Panc1 (cell line): Measurements from ENCODE around the gene ZBTB8A.

Experiments
- POLR2AphosphoS5 ChIP-seq: IDR thresholded peaks from 2 replicates; pipeline ENCODE4 v1.6.1; 2012; ENCODE audit warnings: mild to moderate bottlenecking, low read depth, low read length, moderate library complexity
- REST ChIP-seq, 2 experiments: IDR thresholded peaks; 2 replicates each; pipeline ENCODE4 v1.6.1; 2011 to 2012; ENCODE audit warnings: low read depth in 2 of 2, control low read depth in 1 of 2, low read length in 1 of 2, mild to moderate bottlenecking in 1 of 2, moderate library complexity in 1 of 2; ENCODE audit not compliant: insufficient read depth in 1 of 2
- SIN3A ChIP-seq: IDR thresholded peaks from 2 replicates; pipeline ENCODE4 v1.6.1; 2012; ENCODE audit warnings: low read depth, mild to moderate bottlenecking, low read length, moderate library complexity, borderline replicate concordance; ENCODE audit not compliant: insufficient read depth
- TCF7L2 ChIP-seq: IDR thresholded peaks from 2 replicates; pipeline ENCODE4 v1.6.1; 2011; ENCODE audit warnings: mild to moderate bottlenecking, low read depth, low read length, inconsistent platforms
- TF ChIP-seq, protein P1 (sequence below): fragments of 450-650 bp; IDR thresholded peaks from 2 replicates; pipeline ENCODE4 v1.5.1; 2017; ENCODE audit warnings: mild to moderate bottlenecking

DNA sequence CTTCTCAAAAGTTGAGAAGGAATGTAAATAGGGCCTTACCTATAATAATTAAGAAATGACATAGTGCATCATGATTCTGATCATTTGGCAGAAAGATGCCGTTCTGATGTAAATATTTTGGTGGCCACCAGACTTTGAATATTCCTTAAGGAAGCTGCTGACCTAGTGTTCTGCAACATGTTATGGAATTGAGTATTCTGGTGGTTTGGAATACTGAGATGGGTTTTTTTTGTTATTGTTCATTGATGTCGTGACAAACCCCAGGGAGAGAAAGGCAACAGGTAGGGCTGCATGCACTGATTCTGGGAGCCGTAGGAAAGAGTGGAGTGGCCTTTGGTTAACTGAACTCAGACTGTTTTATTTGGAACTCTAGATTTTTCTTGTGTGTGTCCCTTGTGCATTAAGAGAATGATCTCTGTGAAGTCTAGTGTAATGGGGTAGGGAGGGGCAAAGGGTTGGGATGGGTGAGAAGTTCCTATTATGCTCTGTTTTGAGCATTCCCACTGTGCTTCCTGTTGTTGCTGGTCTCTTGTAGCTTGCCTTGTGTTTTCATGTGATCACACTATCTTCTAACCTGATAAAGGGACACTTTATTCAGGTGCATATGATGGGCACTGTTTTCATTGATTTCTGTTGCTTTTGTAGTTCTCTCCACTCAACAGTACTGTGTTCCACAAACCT, 49.3 kb upstream of the ZBTB8A start:
- TF ChIP-seq POLR2AphosphoS5 (no peak), TCF7L2 (no peak), REST (IDR thresholded peaks at IDR 0.05; ENCODE audit: insufficient read depth in 1 of 2, low read depth in 2 of 2, low read length in 1 of 2) (no peak), SIN3A (no peak)
- TF ChIP-seq, protein P1, sequence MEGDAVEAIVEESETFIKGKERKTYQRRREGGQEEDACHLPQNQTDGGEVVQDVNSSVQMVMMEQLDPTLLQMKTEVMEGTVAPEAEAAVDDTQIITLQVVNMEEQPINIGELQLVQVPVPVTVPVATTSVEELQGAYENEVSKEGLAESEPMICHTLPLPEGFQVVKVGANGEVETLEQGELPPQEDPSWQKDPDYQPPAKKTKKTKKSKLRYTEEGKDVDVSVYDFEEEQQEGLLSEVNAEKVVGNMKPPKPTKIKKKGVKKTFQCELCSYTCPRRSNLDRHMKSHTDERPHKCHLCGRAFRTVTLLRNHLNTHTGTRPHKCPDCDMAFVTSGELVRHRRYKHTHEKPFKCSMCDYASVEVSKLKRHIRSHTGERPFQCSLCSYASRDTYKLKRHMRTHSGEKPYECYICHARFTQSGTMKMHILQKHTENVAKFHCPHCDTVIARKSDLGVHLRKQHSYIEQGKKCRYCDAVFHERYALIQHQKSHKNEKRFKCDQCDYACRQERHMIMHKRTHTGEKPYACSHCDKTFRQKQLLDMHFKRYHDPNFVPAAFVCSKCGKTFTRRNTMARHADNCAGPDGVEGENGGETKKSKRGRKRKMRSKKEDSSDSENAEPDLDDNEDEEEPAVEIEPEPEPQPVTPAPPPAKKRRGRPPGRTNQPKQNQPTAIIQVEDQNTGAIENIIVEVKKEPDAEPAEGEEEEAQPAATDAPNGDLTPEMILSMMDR = no peak
